ENCODE measurements around the gene BRD7. TPM values are rescaled to one million over a fixed set of nuclear protein-coding genes. Genes with fewer than 3 reads are reported as not detected.

Gene BRD7
- total RNA-seq, 1 experiment from 2014 or later, result 56.3 TPM

DNA sequence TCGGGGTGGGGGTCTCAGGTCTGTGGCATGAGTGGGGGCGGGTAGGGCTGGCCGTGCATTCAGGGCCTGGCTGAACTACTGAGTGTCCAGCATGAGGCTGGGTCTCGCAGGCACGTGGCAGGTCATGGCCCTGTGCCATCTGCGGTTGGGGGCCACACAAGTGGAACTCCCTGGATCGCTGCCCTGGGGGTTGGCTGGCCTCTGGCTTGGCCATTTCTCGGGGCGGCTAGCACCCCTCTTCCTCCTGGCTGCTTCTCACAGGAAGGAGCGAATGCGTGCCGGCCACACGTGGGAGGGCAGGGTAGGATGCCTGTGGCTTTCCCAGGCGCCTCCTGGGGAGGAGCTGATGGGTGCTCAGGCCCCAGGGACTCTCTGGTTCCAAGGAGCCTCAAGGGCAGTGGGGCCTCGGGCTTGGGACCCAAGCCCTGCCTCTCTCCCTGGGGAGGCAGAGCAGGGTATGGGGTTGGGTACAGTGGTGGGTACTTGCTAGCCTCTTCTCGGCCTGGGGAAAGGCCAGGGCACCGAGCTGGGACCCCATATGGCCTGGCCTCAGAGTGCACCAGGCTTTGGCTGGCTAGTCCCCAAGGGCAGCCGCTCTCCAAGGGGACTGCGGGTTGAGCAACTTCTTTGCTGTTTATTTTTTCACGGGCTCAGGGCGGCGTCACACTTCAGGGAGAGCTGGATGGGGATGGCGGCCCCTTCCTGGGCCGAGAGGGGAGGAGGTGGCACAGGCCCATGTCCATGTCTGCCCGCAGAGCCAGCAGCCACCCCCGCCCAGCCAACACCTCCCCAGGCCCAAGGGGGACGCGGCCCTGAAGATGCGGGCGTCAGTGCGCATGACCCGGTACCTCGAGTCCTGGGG is 65.0 kb downstream of the BRD7 start:
- DNase-seq (ENCODE audit: low read depth), result peak; percentile 93

DNA sequence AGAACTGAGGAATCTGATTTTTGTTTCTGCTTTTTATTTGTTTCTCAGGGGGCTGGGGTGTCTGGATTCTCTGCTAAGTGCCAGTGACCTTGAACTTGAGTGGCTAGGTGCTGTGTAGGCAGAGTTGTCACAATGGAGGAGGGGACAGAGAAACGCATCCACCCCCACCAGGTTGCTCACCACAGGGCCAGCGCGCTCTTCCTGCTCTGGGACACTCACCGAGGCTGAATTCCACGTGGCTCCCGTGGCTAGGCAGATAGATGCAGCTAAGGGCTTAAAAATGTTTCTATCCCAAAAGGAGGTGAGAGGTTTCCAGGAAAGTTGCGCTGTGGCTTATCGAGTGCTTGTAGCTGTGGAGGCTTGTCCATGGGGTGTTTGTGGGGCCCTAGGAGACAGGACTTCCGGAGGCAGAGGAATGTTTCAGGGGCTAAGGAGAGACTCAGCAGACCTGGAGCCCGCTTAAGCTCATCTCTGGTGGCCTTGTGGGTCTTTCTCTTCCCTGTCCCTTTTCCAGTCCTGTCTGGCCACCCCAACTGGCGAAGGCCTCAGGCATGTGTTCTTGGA is 65.7 kb downstream of the BRD7 start:
- DNase-seq (ENCODE audit: low read depth), result peak; percentile 80

DNA sequence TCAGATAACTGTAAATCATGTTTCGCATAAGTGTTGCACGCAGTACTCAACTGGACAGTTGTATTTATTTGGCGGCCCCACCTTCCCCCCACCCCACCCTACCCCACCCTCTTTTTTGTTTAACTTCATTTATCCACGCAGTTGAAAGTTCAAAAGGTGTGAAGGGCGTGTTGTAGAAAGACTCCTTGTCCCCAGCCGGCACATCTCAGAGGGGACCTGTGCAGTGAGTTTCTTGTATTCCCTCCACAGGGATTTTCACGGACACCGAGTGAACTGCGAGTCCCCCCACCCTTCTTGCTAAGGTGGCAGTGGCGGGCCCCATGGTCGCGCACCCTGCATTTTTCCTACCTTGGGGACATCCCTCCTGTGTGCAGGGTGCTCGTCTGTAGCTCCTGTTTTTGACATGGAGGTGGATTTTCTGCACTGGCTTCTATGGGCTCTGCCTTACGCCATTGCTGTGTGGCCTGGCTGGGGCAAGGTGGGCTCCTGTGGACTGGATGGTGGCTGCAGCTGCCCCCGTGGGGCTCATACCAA is 66.2 kb downstream of the BRD7 start:
- DNase-seq (ENCODE audit: low read depth), result no peak

DNA sequence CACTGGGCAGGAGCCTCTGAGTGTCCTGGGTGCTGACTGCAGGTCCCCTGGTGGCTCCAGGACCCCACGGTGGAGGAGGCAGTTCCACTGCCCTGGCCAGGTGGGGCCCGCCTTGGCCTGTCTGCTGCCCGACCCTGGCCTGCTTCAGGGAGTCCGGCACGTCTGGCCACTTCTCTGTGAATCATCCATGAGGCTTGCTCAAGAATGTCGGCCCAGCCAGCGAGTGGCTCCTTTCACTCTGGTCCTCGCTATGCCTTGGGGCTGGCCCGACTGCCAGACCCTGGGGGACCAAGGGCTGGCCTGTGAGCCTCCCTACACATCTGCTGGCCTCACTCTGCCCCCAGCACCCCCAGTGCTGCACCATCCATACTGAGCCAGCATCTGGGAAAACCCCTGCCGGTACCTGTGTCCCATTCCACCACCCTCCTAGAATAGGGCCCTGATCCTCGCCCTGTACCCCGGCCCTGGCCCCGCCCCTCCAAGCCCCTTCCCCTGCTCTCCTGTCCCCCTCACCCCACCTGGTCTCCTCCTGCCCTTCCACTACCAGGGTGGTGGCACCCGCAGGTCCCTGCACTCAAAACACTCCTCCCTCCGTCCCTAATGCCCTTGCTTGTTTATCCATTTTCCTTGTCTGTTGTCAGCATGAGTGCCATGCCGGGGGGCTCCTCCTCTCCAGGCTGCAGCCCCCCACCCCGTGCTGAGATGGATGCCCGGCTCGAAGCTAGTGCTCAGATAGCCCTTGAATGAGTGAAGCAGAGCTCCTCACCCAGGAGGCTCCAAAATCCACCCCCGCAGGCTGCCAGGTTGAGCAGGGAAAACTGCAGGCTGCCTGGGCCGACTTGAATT is 66.9 kb downstream of the BRD7 start:
- DNase-seq (ENCODE audit: low read depth), result peak; percentile 89

DNA sequence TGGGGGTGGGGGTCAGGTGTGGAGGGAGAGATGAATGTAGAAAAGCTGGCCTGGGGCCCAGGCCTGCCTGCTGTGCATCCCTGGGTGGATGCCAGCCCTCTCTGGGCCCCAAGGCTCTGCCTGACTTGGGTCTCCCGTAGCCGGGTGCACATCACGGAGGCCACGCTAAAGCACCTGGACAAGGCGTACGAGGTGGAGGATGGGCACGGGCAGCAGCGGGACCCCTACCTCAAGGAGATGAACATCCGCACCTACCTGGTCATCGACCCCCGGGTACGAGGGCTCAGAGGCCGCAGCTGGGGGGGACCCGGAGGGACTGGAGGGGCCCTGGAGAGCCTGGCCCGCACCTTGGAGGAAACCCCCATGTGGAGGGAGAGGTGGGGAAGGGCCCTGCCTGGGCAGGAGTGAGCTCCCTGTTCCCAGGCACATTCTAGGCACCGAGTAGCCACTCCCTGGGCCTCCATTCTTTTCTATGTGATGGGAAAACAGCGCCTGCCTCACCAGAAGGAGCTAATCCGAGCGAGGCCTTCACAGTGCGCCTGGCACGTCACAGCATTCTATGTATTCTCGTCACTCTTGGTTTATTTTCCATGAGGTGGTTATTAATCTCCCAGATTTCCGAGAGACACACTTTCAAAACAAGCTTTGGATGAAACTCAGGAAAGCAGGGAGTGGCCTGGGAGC is 67.7 kb downstream of the BRD7 start:
- no peak for DNase-seq (ENCODE audit: low read depth)

DNA sequence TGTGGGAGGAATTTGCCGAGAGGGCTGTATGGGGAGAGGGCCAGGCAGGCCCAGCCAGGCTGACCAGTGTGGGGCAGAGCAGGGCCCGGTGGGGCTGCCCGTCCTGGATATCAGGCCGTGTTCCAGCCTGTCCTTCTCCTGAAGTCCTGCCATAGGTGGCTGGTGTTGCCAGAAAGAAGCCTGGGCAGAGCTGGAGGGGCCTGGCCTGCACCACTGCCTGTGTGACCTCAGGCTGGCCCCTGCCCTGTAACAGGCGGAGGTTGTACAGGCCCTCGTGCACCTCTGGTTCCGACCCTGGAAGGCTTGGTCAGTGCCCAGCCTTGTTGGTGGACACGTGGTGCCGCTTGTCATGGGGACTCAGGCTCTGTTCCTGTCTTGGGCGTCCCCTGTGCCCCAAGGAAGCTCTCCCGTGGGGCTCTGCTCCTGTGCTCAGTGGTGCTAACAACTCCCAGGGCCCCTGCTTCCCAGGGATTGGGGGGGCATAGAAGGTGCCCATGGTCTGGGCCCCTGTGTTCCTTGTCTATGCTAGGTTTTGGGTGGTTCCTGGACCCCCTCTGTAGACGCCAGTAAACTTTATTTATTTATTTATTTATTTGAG is 69.2 kb downstream of the BRD7 start:
- no peak for DNase-seq (ENCODE audit: low read depth)

DNA sequence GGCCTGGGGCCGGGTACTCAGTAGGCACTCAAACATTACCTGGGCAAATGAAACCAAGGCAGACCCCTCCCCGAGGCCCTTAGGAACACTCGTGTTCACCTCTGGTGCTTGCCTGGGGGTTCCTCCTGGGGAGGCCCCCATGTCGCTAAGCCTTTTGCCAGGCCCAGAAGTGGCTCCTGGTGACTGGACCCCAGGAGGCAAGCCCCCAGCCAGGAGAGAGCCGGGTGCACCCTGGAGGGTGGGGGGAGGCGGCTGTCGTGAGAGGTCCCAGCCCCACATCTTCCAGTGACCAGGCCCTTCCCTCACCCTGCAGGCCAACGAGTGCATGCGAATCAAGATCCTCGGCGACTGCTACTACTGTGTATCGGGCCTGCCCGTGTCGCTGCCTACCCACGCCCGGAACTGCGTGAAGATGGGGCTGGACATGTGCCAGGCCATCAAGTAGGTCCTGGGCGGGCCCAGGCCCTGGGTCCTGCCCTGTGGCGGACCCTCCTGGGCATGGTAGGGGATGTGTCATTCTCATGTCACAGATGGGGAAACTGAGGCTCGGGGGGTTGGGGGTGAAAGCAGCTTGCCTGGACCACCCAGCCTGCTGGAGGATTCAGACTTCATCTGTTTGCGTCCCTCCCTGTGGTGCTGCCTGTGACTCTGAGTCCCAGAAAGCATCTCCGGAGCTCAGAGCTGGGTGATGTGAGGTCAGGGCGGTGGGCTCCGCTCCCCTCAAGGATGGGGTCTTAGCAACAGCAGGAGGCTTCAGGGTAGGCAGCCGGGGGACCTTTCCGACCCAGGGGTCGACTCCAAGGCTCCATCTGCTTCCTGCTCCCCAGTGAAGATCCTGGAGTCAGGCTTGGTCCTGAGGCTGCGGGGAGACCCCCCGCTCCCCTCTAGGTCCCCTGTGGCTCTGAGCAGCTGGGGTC is 69.9 kb downstream of the BRD7 start:
- no peak for DNase-seq (ENCODE audit: low read depth)

DNA sequence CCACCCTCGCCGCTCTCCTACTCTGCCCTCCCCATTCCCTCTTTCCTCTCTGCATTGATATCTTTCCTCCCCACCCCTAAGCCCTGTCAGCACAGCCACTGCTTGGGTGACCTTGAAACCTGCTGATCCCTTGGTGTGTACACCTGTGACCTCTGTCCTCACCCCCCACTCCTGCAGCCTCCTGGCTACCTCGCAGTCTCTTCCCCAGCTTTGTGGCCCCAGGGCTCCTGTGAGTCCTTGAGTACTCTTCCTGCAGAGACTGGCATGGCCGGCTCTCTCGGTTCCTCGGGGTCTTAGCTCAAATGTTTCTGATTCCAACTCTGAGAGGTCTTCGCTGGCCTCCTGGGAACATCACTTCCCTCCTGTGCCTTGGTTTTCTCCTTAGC is 70.7 kb downstream of the BRD7 start:
- no peak for DNase-seq (ENCODE audit: low read depth)

DNA sequence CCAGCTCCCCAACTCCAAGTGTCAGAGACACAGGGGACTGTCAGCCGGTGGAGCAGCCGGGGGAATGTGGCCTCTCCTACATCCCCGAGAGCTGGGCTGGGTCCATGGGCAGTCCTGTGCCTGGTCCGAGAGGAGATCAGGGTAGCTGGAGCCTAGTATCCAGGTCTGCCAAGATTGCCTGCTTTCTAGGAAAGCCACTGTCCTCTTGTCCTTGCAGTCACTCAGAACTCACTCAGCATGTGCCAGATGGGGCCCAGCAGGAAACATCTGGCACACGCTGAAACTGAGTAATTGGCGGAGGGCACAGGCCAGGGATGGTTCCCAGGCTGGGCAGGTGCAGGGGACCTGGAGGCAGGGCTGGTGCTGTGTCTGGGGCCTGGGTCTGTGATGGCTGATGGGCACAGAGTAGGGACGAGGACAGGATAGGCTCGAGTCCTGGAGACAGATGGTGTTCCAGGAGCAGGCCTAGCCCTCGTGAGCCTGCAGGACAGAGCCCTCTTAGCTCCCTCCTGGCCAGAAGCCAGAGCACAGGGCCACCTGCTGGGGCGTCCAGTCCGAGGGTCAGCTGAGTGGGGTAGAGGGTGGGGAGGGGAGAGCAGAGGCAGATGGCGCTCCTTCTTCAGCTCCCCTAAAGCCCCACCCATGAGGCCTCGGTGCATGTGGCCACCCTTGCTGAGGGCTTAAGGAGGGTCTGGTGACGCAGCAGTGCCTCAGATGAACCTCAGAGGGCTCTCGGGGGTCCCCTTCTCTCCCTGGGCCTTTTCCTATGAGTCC is 71.3 kb downstream of the BRD7 start:
- no peak for DNase-seq (ENCODE audit: low read depth)

DNA sequence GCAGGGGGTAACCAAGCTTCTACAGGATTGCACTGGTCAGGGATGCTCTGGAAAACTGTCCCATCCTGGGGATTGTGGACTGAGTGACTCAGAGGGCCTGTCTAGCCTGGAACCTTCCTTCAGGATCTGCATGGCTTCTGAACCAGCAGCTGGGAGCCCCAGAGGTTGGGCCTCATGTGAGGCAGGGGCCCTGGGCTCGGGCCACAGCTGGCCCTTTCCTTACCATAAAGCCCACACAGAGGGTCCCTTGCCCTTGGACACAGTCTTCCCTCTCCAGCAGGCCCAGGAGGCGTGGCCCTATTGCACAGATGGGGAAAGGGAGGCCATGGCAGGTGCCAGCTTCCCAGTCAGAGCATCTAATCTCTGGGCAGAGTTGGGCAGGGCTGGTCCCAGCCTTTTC is 72.0 kb downstream of the BRD7 start:
- DNase-seq (ENCODE audit: low read depth), result no peak

DNA sequence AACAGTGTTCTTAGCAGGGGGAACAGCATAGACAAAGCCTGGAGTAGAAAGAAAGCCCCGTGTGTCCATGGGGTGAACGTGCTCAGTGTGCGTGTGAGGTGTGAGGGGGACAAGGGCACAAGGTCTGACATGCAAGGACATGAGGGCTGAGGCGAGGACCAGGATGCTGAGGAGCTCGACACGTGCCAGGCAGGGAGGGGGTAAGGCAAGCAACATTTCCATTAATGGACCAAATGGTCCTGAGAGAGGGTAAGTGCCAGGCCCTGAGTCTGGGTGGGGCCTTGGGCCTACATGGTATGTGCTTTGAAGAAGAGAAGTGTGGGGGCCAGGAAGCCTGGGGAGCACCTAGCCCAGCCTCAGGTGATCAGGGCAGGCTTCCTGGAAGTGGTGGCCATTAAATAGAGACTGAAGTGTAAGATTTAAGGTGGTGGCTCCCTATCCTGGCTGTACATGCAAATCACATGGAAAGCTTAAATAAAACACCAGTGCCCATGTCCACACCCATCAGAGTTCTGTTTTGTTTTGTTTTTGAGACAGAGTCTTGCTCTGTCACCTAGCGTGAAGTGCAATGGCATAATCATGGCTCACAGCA is 73.2 kb downstream of the BRD7 start:
- no peak for DNase-seq (ENCODE audit: low read depth)

DNA sequence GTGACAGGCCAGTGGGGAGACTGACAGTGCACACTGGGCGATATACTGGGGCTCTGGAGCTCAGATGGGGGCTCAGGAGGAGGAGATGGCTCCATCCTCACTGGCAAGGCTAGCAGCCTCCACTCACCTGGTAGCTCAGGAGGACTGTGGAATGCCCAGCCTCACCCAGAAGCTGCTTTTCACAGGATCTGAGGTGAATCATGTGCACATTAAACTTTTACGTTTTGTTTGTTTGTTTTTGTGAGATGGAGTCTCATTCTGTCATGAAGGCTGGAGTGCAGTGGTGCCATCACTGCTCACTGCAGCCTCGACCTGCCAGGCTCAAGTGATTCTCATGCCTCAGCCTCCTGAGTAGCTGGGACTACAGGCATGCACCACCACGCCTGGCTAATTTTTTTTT is 73.8 kb downstream of the BRD7 start:
- no peak for DNase-seq (ENCODE audit: low read depth)

DNA sequence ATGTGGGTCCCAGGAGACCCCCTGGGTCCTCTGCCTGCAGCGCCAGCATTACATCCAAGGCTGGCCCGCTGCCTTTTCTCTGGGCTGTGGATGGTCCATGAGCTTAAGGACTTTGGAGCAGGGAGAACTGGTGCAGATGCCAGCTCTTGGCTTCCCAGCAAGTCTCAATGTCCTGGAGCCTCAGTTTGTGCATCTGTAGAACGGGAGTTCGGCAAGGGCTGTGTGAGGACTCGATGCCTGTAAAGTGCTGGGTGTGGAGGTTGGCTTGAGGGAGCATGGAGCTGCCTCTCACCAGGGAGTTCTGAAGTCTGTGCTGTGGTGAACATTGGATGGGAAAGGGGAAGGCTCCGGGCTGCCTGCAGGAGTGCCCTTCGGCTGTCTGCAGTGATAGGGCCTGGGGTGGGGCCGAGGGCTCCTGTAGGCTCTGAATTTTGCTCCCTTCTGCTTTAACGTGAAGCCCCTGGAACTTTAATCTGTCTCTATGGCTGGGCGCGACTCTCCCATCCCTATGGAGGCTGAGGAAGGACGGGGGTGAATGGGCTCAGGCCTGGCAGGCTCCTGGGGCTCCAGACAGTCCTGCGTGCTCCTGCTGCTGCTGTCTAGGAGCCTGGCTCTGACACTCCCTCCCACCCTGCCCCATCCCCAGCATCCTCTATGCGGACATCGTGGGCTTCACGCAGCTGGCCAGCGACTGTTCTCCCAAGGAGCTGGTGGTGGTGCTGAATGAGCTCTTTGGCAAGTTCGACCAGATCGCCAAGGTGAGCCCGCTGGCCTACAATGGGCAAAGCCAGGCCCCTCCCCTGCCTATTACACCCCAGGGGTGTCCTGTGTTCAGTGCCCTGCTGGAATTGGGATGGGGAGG is 74.6 kb downstream of the BRD7 start:
- DNase-seq (ENCODE audit: low read depth), result no peak

DNA sequence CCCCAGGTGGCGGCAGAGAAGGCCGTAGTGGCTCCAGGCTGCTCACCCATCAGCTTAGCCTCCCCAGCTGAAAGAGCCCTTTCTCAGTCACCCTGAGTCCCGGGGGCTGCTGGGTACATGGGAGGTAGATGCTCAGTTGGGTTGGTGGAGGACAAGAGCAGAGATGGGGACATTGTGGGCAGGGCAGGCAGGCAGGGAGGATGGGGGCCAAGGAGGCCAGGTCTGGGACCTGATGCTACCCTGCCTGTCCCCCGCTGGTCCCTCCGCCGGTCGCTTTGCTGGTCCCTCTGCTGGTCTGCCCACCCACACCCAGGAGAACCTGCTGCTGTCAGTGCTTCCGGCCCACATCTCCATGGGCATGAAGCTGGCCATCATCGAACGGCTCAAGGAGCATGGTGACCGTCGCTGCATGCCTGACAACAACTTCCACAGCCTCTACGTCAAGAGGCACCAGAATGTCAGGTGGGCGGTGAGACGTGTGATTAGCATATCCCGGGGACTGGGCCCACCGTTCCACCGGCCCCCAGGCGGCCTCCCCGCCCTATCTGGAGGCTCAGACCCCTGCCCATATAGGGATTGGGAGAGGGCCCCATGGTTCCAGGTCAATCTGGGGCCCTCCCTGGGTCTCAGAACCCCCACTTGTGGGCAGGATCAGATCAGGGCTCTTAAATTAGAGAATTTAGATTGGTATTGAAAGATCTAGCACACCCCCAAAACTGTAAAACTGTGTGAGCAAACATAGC is 75.6 kb downstream of the BRD7 start:
- DNase-seq (ENCODE audit: low read depth), result no peak

DNA sequence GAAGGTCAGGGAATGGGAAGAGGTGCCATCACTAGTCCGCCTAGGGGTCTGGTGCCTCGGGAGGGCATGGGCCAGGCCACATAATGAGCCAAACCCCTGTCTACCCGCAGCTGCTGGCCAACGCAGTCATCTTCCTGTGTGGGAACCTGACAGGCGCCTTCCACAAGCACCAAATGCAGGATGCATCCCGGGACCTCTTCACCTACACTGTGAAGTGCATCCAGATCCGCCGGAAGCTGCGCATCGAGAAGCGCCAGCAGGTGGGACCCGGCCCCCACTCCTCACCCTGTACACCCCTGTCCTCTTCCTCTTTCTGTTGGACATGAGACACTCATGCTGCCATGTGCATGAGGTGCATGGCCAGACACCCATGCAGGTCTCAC is 76.2 kb downstream of the BRD7 start:
- DNase-seq (ENCODE audit: low read depth), result no peak

DNA sequence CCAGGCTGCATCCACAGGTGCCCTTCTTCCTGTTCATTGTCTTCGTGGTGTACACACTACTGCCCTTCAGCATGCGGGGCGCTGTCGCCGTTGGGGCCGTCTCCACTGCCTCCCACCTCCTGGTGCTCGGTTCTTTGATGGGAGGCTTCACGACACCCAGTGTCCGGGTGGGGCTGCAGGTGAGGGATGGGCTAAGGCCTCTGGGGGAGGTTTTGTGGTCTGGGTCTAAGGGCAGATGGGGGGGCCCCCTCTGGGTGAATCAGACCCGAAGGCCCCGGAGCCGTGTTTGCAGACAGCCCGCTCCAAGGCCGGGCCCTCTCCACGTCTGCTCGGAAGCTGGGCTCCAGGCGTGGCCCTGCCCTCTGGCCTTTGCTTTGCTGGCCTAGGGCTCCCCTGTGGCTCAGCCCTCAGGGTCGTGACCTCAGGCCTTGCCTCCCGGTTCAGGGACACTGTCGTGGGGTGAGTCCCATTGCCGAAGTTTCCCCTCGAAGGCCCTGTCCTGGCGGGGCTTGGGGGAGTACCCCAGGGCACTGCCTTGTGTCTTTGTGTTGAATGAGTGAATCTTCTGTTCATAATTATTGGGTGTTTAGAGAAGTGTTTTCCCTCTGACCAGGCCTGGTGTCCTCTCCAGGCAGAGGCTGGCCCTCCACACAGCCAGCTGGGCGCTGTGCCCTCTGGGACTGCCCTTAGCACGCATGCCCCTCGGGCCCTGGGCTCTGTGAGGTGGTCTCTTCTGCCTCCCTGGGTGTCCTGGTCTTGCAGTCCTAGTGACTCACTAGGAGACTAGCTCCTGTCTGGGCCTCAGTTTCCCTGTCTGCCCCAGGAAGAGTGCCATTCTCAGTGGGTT is 76.8 kb downstream of the BRD7 start:
- no peak for DNase-seq (ENCODE audit: low read depth)

DNA sequence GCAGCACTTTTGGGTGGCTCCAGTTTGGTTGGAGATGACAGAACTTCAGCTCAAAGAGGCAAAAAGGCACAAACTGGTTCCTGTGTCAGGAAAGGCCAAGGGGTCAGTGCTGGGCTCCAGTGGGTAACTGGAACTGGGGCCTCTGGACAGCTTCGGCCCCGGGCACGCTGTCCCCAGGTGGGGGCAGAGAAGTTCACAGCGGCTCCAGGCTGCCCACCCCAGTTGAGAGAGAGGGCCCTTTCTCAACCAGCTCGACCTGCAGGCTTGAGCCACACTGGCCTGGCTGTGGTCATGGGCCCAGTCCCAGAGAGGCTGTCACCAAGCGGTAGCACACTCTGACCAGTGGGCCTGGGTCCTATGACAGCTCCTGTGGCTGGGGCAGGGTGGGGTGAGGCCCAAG is 77.9 kb downstream of the BRD7 start:
- no peak for DNase-seq (ENCODE audit: low read depth)
